Glutamatergic neuron (in vitro differentiated cells): ENCODE data around the gene PLAAT3. TPM values are rescaled to one million over a fixed set of nuclear protein-coding genes. Genes with fewer than 3 reads are reported as not detected.
"Not testable (repeated sequence)": the region's sequence is repeated elsewhere in the genome, so short reads cannot be mapped to it uniquely, and the experiment has no call there.

Experiments used
- DNase-seq: peaks from one replicate; pipeline ENCODE4 v3.0.0; 2022
- H3K27ac Mint-ChIP-seq: one replicate; pipeline ENCODE4 v1.8.0; 2020; ENCODE audit warnings: mild to moderate bottlenecking, mixed read lengths, inconsistent platforms; ENCODE audit not compliant: unreplicated experiment
- H3K27me3 Mint-ChIP-seq: one replicate; pipeline ENCODE4 v1.8.0; 2020; ENCODE audit warnings: mild to moderate bottlenecking, moderate library complexity, mixed read lengths, inconsistent platforms; ENCODE audit not compliant: unreplicated experiment
- H3K36me3 Mint-ChIP-seq: one replicate; pipeline ENCODE4 v1.8.0; 2020; ENCODE audit warnings: mild to moderate bottlenecking, mixed read lengths, inconsistent platforms; ENCODE audit not compliant: unreplicated experiment
- H3K4me1 Mint-ChIP-seq: one replicate; pipeline ENCODE4 v1.8.0; 2020; ENCODE audit warnings: mild to moderate bottlenecking, low read depth, mixed read lengths, inconsistent platforms; ENCODE audit not compliant: unreplicated experiment
- H3K4me3 Mint-ChIP-seq: one replicate; pipeline ENCODE4 v1.8.0; 2020; ENCODE audit warnings: mild to moderate bottlenecking, mixed read lengths, inconsistent platforms; ENCODE audit not compliant: unreplicated experiment
- H3K9me3 Mint-ChIP-seq: one replicate; pipeline ENCODE4 v1.8.0; 2020; ENCODE audit warnings: mild to moderate bottlenecking, moderate library complexity, mixed read lengths, inconsistent platforms; ENCODE audit not compliant: unreplicated experiment
- total RNA-seq: library from RNA; stranded (reverse); fragmentation: NEBNext Ultra II Directional; extraction: Animal tissue kit (Norgen Biotek cat#: 25700); gene quantifications from one replicate; pipeline ENCODE4 v1.2.1, GENCODE V29; 2021; ENCODE audit not compliant: unreplicated experiment
- TF ChIP-seq, protein P1 (sequence below): fragments of 200-600 bp; sonication (generic); IDR thresholded peaks from one replicate; pipeline ENCODE4 v1.5.0; 2021; ENCODE audit not compliant: partially characterized antibody, unreplicated experiment

Gene PLAAT3
- total RNA-seq, 1 donor from 2014 or later: 43.6 TPM

DNA sequence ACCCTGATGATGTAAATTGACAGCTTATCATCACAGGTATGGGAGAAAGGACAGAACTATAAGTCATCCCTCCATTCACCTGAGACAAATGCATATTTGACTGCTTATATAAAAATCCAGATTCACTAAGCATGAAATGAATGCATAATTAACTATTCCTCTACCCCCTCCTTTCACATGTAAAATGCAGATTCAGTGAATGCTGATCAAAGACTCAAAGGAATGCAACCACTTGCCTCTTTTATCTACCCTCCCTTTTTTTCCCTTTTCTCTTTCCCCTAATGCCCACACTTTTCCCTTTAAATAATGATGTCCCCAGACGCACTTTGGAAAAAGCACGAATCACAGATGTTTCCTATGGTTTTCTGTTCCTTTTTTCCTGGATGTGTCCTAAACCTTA, 82.1 kb downstream of the PLAAT3 start:
- no peak for DNase-seq
- Mint-ChIP-seq H3K9me3 (peaks cover 1% of the 10 kb centered on the region), H3K27ac (no peak overlapping the region), H3K36me3 (no peaks in the 10 kb centered on the region), H3K27me3 (peaks cover 1% of the 10 kb centered on the region), H3K4me3 (no peak overlapping the region), H3K4me1 (peaks cover 44% of the 10 kb centered on the region)
- TF ChIP-seq, protein P1, sequence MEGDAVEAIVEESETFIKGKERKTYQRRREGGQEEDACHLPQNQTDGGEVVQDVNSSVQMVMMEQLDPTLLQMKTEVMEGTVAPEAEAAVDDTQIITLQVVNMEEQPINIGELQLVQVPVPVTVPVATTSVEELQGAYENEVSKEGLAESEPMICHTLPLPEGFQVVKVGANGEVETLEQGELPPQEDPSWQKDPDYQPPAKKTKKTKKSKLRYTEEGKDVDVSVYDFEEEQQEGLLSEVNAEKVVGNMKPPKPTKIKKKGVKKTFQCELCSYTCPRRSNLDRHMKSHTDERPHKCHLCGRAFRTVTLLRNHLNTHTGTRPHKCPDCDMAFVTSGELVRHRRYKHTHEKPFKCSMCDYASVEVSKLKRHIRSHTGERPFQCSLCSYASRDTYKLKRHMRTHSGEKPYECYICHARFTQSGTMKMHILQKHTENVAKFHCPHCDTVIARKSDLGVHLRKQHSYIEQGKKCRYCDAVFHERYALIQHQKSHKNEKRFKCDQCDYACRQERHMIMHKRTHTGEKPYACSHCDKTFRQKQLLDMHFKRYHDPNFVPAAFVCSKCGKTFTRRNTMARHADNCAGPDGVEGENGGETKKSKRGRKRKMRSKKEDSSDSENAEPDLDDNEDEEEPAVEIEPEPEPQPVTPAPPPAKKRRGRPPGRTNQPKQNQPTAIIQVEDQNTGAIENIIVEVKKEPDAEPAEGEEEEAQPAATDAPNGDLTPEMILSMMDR: no peak

DNA sequence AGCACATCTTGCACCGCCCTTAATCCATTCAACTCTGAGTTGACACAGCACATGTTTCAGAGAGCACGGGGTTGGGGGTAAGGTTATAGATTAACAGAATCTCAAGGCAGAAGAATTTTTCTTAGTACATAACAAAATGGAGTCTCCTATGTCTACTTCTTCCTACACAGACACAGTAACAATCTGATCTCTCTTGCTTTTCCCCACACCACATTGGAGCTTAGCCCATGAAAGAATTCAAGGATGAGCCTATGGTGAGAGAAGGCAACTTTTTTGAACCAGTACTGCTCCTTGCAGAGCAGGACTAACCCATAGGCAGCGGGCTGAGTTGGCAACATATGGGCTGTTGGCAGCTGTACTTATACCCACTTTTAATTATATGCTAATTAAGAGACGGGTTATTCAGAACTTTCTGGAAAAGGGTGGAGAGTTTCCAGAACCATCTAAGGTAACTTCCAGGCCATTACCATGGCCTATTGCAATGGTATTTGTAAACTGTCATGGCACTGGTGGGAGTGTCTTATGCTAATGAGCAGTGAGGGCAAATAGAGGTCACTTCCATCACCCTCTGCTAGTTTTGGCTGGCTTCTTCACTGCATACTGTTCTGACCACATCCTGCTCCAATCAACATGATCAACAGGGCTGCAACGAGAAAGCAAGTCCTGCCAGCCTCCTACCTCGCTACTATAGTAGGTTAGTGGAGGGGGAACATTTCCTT, 83.0 kb downstream of the PLAAT3 start:
- not testable (repeated sequence) for H3K9me3 Mint-ChIP-seq, H3K4me3 Mint-ChIP-seq, H3K36me3 Mint-ChIP-seq, H3K27me3 Mint-ChIP-seq, DNase-seq
- H3K4me1 Mint-ChIP-seq: peaks cover 43% of the 10 kb centered on the region
- peak overlapping the region; percentile 28 for H3K27ac Mint-ChIP-seq

DNA sequence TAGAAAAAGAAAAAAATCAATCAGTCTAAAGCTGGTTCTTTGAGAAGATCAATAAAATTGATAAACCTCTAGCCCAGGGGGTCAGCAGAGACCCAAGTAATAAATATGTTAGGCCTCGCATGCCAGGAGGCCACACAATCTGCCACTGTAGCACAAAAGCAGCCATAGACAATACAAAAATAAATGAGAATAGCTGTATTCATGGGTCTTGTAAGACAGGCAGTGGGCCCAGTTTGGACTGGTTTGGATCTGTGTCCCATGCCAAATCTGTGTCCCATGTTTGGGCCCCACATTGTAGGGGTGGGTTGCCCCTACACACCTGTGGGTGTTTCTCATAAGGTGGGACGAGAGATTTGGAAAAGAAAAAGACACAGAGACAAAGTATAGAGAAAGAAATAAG, 84.2 kb downstream of the PLAAT3 start:
- Mint-ChIP-seq H3K27me3 (peaks cover under 1% of the 10 kb centered on the region), H3K27ac (no peak overlapping the region), H3K4me3 (peak overlapping the region; percentile 18), H3K36me3 (no peaks in the 10 kb centered on the region), H3K9me3 (peaks cover 3% of the 10 kb centered on the region), H3K4me1 (peaks cover 43% of the 10 kb centered on the region)
- no peak for DNase-seq
- TF ChIP-seq, protein P1: no peak

DNA sequence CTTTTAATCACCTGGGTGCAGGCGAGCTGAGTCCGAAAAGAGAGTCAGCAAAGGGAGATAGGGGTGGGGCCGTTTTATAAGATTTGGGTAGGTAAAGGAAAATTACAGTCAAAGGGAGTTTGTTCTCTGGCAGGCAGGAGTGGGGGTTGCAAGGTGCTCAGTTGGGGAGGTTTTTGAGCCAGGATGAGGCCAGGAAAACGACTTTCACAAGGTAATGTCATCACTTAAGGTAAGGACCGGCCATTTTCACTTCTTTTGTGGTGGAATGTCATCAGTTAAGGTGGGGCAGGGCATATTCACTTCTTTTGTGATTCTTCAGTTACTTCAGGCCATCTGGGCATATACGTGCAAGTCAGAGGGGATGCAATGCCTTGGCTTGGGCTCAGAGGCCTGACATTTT, 84.9 kb downstream of the PLAAT3 start:
- H3K27ac Mint-ChIP-seq, H3K36me3 Mint-ChIP-seq, H3K27me3 Mint-ChIP-seq, H3K9me3 Mint-ChIP-seq, DNase-seq: not testable (repeated sequence)
- Mint-ChIP-seq H3K4me1 (peaks cover 43% of the 10 kb centered on the region), H3K4me3 (peak overlapping the region; percentile 51)

DNA sequence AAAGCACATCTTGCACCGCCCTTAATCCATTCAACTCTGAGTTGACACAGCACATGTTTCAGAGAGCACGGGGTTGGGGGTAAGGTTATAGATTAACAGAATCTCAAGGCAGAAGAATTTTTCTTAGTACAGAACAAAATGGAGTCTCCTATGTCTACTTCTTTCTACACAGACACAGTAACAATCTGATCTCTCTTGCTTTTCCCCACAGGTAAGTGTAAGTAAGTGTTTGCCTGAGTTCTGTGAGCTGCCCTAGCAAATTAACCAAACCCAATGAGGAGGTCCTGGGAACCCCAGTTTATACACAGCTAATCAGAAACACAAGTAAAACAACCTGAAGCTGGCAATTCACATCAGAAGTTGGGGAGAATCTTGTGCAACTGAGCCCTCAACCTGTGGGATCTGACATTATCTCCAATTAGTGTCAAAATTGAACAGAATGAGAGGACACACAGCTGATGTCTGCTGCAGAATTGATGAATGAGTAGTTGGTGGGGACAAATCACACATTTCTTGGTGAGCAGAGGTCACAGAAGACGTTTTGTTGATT, 85.4 kb downstream of the PLAAT3 start:
- peak overlapping the region; percentile 46 for H3K4me3 Mint-ChIP-seq
- H3K27ac Mint-ChIP-seq, DNase-seq, H3K9me3 Mint-ChIP-seq, H3K36me3 Mint-ChIP-seq, H3K27me3 Mint-ChIP-seq: not testable (repeated sequence)
- H3K4me1 Mint-ChIP-seq: peaks cover 43% of the 10 kb centered on the region

DNA sequence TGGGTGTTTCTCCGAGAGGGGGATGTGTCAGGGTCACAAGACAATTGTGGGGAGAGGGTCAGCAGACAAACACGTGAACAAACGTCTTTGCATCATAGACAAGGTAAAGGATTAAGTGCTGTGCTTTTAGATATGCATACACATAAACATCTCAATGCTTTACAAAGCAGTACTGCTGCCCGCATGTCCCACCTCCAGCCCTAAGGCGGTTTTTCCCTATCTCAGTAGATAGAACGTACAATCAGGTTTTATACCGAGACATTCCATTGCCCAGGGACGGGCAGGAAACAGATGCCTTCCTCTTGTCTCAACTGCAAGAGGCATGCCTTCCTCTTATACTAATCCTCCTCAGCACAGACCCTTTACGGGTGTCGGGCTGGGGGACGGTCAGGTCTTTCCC, 86.1 kb downstream of the PLAAT3 start:
- not testable (repeated sequence) for H3K4me3 Mint-ChIP-seq, DNase-seq, H3K27ac Mint-ChIP-seq, H3K27me3 Mint-ChIP-seq, H3K9me3 Mint-ChIP-seq, H3K36me3 Mint-ChIP-seq
- peaks cover 39% of the 10 kb centered on the region for H3K4me1 Mint-ChIP-seq

DNA sequence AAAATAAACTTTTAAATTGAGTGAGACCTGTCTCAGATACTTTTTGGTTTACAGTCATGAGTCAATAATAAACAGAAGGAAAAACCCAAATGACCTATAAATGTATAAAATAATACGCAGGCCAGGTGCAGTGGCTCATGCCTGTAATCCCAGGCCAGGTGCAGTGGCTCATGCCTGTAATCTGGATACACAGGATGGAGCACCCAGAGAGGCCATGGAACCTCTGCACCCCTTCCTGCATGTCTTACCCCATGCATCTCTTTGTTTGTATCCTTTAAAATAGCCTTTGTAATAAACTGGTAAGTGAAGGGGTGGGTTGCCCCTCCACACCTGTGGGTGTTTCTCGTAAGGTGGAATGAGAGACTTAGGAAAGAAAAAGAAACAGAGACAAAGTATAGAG, 86.6 kb downstream of the PLAAT3 start:
- no peak for DNase-seq
- no peak overlapping the region for H3K4me3 Mint-ChIP-seq

More for the DNA sequence above, 86.6 kb downstream of the PLAAT3 start:
- H3K9me3 Mint-ChIP-seq: peaks cover 5% of the 10 kb centered on the region
- H3K36me3 Mint-ChIP-seq: peaks cover 4% of the 10 kb centered on the region
- TF ChIP-seq, protein P1: no peak
- no peak overlapping the region for H3K27ac Mint-ChIP-seq
- H3K27me3 Mint-ChIP-seq: no peaks in the 10 kb centered on the region
- peaks cover 34% of the 10 kb centered on the region for H3K4me1 Mint-ChIP-seq
